Nephron (organoid): ENCODE results near the gene TAS2R39.
A peak's percentile ranks its signal among the peaks of the same experiment; 100 is the strongest.

Source experiments
- H3K27ac Mint-ChIP-seq, 3 experiments: 2 replicates each; pipeline ENCODE4 v1.8.0; 2020; ENCODE audit warnings: mixed read lengths in 3 of 3, mild to moderate bottlenecking in 2 of 3, moderate library complexity in 1 of 3
- H3K27me3 Mint-ChIP-seq: 2 replicates; pipeline ENCODE4 v1.8.0; 2021; ENCODE audit warnings: low read depth, mild to moderate bottlenecking, moderate library complexity, mixed read lengths
- H3K36me3 Mint-ChIP-seq: 2 replicates; pipeline ENCODE4 v1.8.0; 2020; ENCODE audit warnings: low read depth, mixed read lengths
- H3K4me1 Mint-ChIP-seq: 2 replicates; pipeline ENCODE4 v1.8.0; 2020; ENCODE audit warnings: mixed read lengths
- H3K4me3 Mint-ChIP-seq, 3 experiments: 2 replicates each; pipeline ENCODE4 v1.8.0; 2020; ENCODE audit warnings: mild to moderate bottlenecking in 3 of 3, mixed read lengths in 3 of 3, moderate library complexity in 2 of 3
- H3K9me3 Mint-ChIP-seq: 2 replicates; pipeline ENCODE4 v1.8.0; 2020; ENCODE audit warnings: mixed read lengths
- CTCF ChIP-seq, 3 experiments: fragments of 200-600 bp; sonication (generic); IDR thresholded peaks; one replicate each; pipeline ENCODE4 v1.5.0; 2021; ENCODE audit warnings: antibody characterized with exemption in 3 of 3; ENCODE audit not compliant: unreplicated experiment in 3 of 3

TAS2R39 gene

GRCh38 chr7:143221286-143221685 lies 38.1 kb downstream of the TAS2R39 start:
- Mint-ChIP-seq H3K4me1 (no peaks in the 10 kb centered on the region), H3K27me3 (peaks cover 3% of the 10 kb centered on the region), H3K36me3 (no peaks in the 10 kb centered on the region), H3K4me3 (no peak overlapping the region), H3K27ac (no peak overlapping the region), H3K9me3 (no peaks in the 10 kb centered on the region)
- no peak for TF ChIP-seq CTCF (IDR thresholded peaks at IDR 0.05; ENCODE audit: unreplicated experiment in 3 of 3)

DNA sequence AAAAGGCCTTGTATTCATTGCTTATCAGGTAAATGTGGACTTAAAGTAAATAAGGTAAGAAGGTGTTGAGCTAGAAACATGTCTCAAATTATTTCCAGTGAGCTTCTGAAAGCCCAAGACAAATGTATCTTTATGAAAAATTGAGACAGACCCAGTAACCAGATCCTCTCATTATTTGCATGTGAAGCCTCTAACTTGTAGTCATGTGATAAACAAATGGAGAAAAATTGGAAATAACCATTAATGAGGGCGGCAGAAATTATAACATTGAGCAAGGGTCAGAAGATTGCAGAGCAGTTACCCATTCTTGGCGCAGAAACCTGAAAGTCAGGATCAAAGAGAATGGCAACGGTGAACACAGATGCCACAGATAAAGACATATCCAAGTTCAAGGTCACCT lies 38.5 kb downstream of the TAS2R39 start, which contains the start of gene TAS2R40:
TAS2R40 (plus strand) TSS at position 301 of the 400 bp plus-strand sequence; CDS start at position 343, 42 bp downstream.
- no peak within 1 kb of the TSS for H3K27ac Mint-ChIP-seq
- H3K9me3 Mint-ChIP-seq = no peaks in the 10 kb centered on the region
- H3K4me1 Mint-ChIP-seq = no peaks in the 10 kb centered on the region
- no peak for TF ChIP-seq CTCF (IDR thresholded peaks at IDR 0.05; ENCODE audit: unreplicated experiment in 3 of 3)
- H3K4me3 Mint-ChIP-seq = no peak within 1 kb of the TSS
- H3K27me3 Mint-ChIP-seq = peaks cover 3% of the 10 kb centered on the region
- no peaks in the 10 kb centered on the region for H3K36me3 Mint-ChIP-seq

- Mint-ChIP-seq H3K27me3 (peaks cover 3% of the 10 kb centered on the region), H3K4me3 (no peak overlapping the region), H3K27ac (no peak overlapping the region), H3K4me1 (no peaks in the 10 kb centered on the region), H3K9me3 (no peaks in the 10 kb centered on the region), H3K36me3 (no peaks in the 10 kb centered on the region)
- no peak for TF ChIP-seq CTCF (IDR thresholded peaks at IDR 0.05; ENCODE audit: unreplicated experiment in 3 of 3)
These were observed 39.6 kb downstream of the TAS2R39 start for GRCh38 chr7:143222782-143223181.

- no peak for TF ChIP-seq CTCF (IDR thresholded peaks at IDR 0.05; ENCODE audit: unreplicated experiment in 3 of 3)
- Mint-ChIP-seq H3K27me3 (peaks cover 3% of the 10 kb centered on the region), H3K27ac (no peak overlapping the region), H3K9me3 (no peaks in the 10 kb centered on the region), H3K36me3 (no peaks in the 10 kb centered on the region), H3K4me1 (no peaks in the 10 kb centered on the region), H3K4me3 (no peak overlapping the region)
These were observed 40.6 kb downstream of the TAS2R39 start for GRCh38 chr7:143223784-143224183.

- no peaks in the 10 kb centered on the region for H3K4me1 Mint-ChIP-seq
- H3K4me3 Mint-ChIP-seq = no peak overlapping the region
- no peak for TF ChIP-seq CTCF (IDR thresholded peaks at IDR 0.05; ENCODE audit: unreplicated experiment in 3 of 3)
- no peaks in the 10 kb centered on the region for H3K36me3 Mint-ChIP-seq
- H3K9me3 Mint-ChIP-seq = no peaks in the 10 kb centered on the region
- no peaks in the 10 kb centered on the region for H3K27me3 Mint-ChIP-seq
- H3K27ac Mint-ChIP-seq = no peak overlapping the region
These were observed 41.8 kb downstream of the TAS2R39 start for GRCh38 chr7:143225047-143225446.

DNA sequence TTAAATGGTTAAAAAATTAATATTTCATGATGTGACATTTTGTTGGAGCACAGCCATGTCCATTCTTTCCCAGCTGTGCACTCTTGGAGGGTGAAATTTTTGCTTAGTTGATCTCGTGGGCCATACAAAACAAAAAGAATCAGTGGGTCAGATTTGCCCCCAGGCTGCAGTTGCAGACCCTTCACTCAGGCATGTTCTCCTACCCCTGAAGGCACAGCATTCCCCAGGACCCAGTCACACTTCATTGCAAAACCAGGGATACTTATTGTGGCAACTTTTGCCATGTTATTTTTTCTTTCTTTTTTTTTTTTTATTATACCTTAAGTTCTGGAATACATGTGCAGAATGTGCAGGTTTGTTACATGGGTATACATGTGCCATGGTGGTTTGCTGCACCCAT lies 44.6 kb downstream of the TAS2R39 start:
- Mint-ChIP-seq H3K27me3 (no peaks in the 10 kb centered on the region), H3K27ac (peak overlapping the region in 1 of 3 experiments; percentile 62), H3K4me3 (no peak overlapping the region), H3K9me3 (no peaks in the 10 kb centered on the region), H3K36me3 (no peaks in the 10 kb centered on the region), H3K4me1 (no peaks in the 10 kb centered on the region)
- no peak for TF ChIP-seq CTCF (IDR thresholded peaks at IDR 0.05; ENCODE audit: unreplicated experiment in 3 of 3)
